ENCODE results near the gene ERG28. TPM values are rescaled to one million over a fixed set of nuclear protein-coding genes. Genes with fewer than 3 reads are reported as not detected.
A peak's percentile ranks its signal among the peaks of the same experiment; 100 is the strongest.

The ERG28 gene
- total RNA-seq, 2 experiments from 2014 or later = 25.6 to 25.7 TPM

DNA sequence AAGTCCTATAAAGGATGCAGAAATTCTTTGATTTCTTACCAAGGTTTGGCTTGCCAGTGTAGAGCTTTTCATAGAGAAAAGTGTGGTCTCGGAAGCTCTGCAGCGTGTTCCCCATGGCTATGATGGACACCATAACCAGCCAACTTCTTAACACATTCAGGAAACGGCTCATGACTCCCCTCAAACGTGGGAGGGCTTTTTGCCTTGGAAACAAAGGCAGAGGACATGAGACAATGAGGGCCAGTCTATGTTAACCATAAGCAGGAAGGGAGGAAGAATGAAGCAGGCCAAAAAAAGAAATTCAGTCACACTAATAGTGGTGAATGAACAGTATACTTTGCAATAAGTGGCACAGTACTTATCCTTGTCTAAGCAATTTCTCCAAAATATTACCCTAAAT is 3.3 kb downstream of the ERG28 start:
- no peak for DNase-seq
- intact Hi-C loops (cut with micrococcal nuclease) = loop anchor here (10.0 kb wide), 1 partner anchor 713 kb away; no protein-coding TSS in a partner anchor
- CTCF ChIA-PET = interaction anchor here (0.7 to 13.1 kb wide), 9 partner anchors 16 to 499 kb away, joined by 3 to 255 read pairs (median 3); partner anchors contain the start of gene FLVCR2
- Mint-ChIP-seq H3K27me3 (ENCODE audit: low read depth) (no peaks in the 10 kb centered on the region), H3K9me3 (no peaks in the 10 kb centered on the region), H3K4me3 (no peak overlapping the region), H3K27ac (no peak overlapping the region), H3K36me3 (ENCODE audit: low read depth) (peaks cover 13% of the 10 kb centered on the region), H3K4me1 (ENCODE audit: low read depth) (peaks cover 20% of the 10 kb centered on the region)

DNA sequence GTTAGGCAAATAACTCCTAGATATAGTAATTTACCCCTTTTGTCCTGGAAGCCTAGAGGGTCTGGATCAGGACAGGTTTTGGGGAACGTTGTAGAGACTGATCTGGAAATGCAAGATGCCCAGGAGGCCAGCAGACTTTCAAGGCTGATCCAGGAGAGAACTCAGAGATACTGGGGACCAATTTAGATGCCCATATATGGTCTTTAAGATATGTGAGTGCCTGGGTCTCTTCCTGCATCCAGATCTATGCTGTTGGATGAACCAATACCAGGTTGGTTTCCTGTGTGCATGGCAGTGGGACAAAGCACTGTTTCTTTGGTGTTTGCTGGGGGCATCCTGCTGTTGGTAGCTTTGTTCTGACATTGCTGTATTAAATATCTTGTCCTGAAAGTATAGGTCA is 5.4 kb downstream of the ERG28 start:
- Mint-ChIP-seq H3K9me3 (no peaks in the 10 kb centered on the region), H3K4me1 (ENCODE audit: low read depth) (peaks cover 14% of the 10 kb centered on the region), H3K4me3 (no peak overlapping the region), H3K27ac (no peak overlapping the region), H3K36me3 (ENCODE audit: low read depth) (peaks cover 24% of the 10 kb centered on the region), H3K27me3 (ENCODE audit: low read depth) (no peaks in the 10 kb centered on the region)
- intact Hi-C loops (cut with micrococcal nuclease) = loop anchor here (10.0 kb wide), 1 partner anchor 710 kb away; no protein-coding TSS in a partner anchor
- no peak for DNase-seq
- CTCF ChIA-PET = interaction anchor here (0.7 to 13.1 kb wide), 19 partner anchors 9 to 758 kb away, joined by 3 to 255 read pairs (median 5); partner anchors contain the start of gene FLVCR2

DNA sequence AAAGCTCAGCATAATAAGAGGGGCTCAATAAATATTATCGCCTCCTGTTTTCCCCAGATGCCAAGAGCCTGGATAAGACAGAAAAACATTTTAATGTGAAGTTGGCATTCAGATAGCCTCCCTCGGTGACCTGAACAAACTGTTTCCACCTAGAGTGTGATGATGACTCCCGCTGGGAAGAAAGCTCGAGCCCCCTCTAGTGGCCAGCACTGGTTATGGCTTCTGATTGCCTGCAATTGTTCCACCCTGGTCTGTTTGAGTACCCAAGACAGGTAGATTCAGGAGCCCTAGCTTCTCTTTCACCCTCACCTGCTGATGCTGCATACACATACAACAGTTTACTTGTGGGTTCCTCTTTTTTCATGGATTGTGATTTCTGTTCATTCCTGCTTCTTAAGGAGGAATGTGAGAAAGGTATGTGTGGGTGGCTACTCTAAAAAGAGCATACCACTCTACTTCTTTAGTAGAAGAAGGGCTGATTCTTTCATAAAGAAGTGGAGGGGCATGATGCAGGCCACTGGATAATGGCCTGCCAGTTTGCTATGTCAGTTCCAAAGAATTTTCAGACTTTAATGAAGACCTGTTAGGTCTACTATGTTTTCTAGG is 6.4 kb downstream of the ERG28 start:
- DNase-seq = peak; percentile 93
- Mint-ChIP-seq H3K4me1 (ENCODE audit: low read depth) (peaks cover 6% of the 10 kb centered on the region), H3K4me3 (no peak overlapping the region), H3K27ac (no peak overlapping the region), H3K9me3 (no peaks in the 10 kb centered on the region), H3K36me3 (ENCODE audit: low read depth) (peaks cover 29% of the 10 kb centered on the region), H3K27me3 (ENCODE audit: low read depth) (no peaks in the 10 kb centered on the region)
- CTCF ChIA-PET = interaction anchor here (0.6 to 13.1 kb wide), 31 partner anchors 9 to 1035 kb away, joined by 3 to 255 read pairs (median 5); partner anchors contain the start of gene FLVCR2
- intact Hi-C loops (cut with micrococcal nuclease) = loop anchor here (1.0 to 10.0 kb wide), 4 partner anchors 77 to 709 kb away; no protein-coding TSS in a partner anchor

DNA sequence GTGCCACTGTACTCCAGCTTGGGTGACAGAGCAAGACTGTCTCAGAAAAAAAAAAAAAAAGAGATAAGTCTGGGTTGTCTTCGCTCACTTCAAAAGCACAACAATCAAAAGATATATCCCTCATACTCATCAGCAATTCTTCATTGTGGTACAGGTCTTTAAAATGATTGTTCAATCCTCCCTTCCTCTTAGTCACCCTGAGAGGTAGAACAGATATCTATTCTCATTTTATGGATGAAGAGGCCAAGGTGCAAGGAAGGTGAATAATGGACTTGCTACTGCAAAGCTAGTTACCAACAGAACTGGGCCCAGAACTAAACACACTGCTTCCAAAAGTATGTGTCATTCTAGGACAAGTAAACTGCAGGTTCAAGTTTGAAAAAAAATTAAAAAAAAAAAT is 7.1 kb downstream of the ERG28 start:
- Mint-ChIP-seq H3K4me1 (ENCODE audit: low read depth) (peaks cover 2% of the 10 kb centered on the region), H3K36me3 (ENCODE audit: low read depth) (peaks cover 29% of the 10 kb centered on the region), H3K9me3 (no peaks in the 10 kb centered on the region), H3K4me3 (no peak overlapping the region), H3K27ac (no peak overlapping the region), H3K27me3 (ENCODE audit: low read depth) (no peaks in the 10 kb centered on the region)
- CTCF ChIA-PET = interaction anchor here (0.6 to 13.1 kb wide), 29 partner anchors 8 to 538 kb away, joined by 3 to 255 read pairs (median 5); partner anchors contain the start of gene FLVCR2
- DNase-seq = no peak
- intact Hi-C loops (cut with micrococcal nuclease) = loop anchor here (10.0 kb wide), 1 partner anchor 709 kb away; no protein-coding TSS in a partner anchor

DNA sequence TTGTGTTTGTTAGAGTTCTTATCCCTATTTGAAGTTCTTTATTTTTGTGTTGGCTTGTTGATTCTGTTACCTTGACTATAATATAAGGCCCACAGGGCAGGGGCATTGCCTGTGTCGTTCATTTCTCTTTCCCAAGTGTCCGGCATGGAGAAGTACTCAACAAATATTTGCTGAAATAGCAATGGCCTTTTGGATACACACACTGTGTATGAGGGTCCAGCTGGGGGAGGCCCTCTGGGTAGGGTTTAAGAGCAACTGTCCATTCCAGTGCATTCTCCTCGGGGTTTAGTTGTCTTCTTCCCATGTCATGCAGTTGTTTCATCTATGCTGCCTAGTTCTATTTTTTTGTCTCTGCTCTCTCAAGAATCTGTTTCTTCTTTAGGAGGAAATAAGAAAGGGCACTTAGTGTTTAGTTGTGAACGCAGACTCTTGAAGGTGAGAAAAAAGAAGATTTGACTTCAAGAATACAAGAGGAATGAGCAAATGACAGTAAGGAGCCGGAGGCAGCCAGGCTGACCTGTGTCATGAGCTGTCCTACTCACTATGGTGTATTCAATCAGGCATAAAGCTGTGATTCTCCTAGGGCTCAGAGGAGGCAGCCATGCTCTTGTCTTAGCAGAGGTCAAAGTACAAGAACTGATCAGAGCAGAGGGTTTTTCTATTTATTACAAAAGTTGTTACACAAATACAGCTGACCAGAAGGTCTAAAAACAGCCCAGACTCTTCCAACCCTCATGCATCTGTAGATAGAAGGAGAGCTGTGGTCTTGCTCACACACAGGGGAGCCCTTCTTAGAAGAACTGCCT is 10.2 kb downstream of the ERG28 start:
- intact Hi-C loops (cut with micrococcal nuclease) = loop anchor here (10.0 kb wide), 1 partner anchor 706 kb away; no protein-coding TSS in a partner anchor
- CTCF ChIA-PET = interaction anchor here (0.5 to 13.1 kb wide), 4 partner anchors 20 to 161 kb away, joined by 3 to 255 read pairs (median 6); partner anchors contain the start of gene FLVCR2
- H3K9me3 Mint-ChIP-seq = no peaks in the 10 kb centered on the region
- no peaks in the 10 kb centered on the region for H3K27me3 Mint-ChIP-seq (ENCODE audit: low read depth)
- no peak for DNase-seq
- peaks cover 34% of the 10 kb centered on the region for H3K36me3 Mint-ChIP-seq (ENCODE audit: low read depth)
- H3K4me3 Mint-ChIP-seq = no peak overlapping the region
- no peak overlapping the region for H3K27ac Mint-ChIP-seq
- H3K4me1 Mint-ChIP-seq (ENCODE audit: low read depth) = peaks cover 2% of the 10 kb centered on the region

DNA sequence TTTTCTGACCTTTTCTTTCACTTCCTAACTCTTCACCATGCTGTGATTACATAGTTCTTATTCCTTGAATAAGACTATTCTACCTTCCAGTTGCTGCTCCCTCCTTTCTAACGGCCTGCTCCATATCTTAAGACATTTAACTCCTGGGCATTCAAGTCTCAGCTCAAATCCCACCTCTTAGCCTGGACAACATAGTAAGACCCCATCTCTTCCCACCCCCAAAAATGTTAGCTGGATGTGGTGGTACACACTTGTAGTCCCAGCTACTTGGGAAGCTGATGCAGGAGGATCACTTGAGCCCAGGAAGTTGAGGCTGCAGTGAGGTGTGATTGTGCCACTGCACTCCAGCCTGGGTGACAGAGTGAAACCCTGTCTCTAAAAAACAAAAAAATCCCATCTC is 10.9 kb downstream of the ERG28 start:
- Mint-ChIP-seq H3K27ac (no peak overlapping the region), H3K36me3 (ENCODE audit: low read depth) (peaks cover 34% of the 10 kb centered on the region), H3K27me3 (ENCODE audit: low read depth) (no peaks in the 10 kb centered on the region), H3K4me1 (ENCODE audit: low read depth) (peaks cover 2% of the 10 kb centered on the region), H3K4me3 (no peak overlapping the region), H3K9me3 (no peaks in the 10 kb centered on the region)
- CTCF ChIA-PET = interaction anchor here (0.6 to 13.1 kb wide), 5 partner anchors 20 to 346 kb away, joined by 3 to 255 read pairs (median 4); partner anchors contain the start of gene FLVCR2
- intact Hi-C loops (cut with micrococcal nuclease) = loop anchor here (10.0 kb wide), 1 partner anchor 705 kb away; no protein-coding TSS in a partner anchor
- no peak for DNase-seq

DNA sequence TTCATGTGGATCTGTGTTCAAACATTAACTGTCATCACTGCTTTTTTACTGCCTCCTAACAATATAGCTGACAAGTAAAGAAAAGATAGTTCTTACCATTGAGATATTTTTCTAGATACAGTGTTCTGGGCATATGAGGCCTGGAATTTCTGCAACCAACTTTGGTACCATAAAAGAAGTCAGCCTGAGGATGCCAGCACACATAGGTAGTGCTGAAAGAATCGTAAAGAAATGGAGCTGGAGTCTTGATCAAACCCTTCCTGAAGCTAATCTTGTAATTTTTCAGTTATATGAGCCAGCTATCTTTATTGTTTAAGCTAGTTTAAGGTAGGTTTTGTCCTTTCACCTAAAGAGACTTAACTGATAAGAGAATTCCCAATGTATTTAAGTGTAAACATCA is 11.3 kb downstream of the ERG28 start:
- Mint-ChIP-seq H3K36me3 (ENCODE audit: low read depth) (peaks cover 34% of the 10 kb centered on the region), H3K4me1 (ENCODE audit: low read depth) (peaks cover 2% of the 10 kb centered on the region), H3K27ac (no peak overlapping the region), H3K4me3 (no peak overlapping the region), H3K27me3 (ENCODE audit: low read depth) (no peaks in the 10 kb centered on the region), H3K9me3 (no peaks in the 10 kb centered on the region)
- CTCF ChIA-PET = interaction anchor here (0.6 to 13.1 kb wide), 5 partner anchors 59 to 345 kb away, joined by 3 to 255 read pairs (median 6); partner anchors contain the start of gene FLVCR2
- DNase-seq = no peak
- intact Hi-C loops (cut with micrococcal nuclease) = no loop called here

DNA sequence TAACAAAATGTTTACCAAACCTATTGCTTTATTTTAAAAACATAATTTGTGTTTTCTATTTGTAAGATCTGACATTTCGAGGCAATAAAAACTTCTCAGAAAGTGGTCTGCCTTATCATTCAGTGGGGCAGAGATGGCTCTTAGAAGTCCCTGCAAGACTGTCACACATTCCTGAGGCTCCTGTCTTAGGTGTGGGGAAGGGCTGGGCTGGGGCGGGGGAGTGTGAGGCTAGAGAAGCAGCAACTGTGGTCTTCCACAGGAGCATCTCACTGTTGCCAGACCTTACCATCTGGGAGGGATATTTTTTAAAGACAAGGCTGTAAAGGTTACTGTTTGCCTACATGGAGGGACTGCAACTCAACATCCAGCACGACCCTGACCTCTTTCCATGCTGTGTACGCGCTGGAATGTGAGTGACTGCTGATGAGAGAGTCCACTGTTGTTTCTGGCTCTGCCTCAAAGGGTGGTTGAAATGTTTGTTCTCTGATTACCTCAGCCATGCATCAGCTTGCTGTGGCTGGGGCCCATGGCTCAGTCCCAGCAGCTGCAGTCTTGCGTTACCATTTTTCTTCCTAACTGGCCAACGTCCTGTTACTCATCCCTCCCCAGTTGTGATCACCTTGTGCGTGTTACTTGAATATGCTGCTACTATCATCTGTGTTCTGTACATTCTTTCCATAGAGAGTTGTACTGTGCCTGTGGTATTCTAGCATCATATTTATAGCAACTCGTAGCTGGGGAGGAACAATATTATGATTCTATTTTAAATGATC is 12.4 kb downstream of the ERG28 start:
- no peak overlapping the region for H3K27ac Mint-ChIP-seq
- no peak overlapping the region for H3K4me3 Mint-ChIP-seq
- no peaks in the 10 kb centered on the region for H3K4me1 Mint-ChIP-seq (ENCODE audit: low read depth)
- DNase-seq = no peak
- intact Hi-C loops (cut with micrococcal nuclease) = no loop called here
- H3K36me3 Mint-ChIP-seq (ENCODE audit: low read depth) = peaks cover 30% of the 10 kb centered on the region
- H3K27me3 Mint-ChIP-seq (ENCODE audit: low read depth) = no peaks in the 10 kb centered on the region
- H3K9me3 Mint-ChIP-seq = no peaks in the 10 kb centered on the region
- CTCF ChIA-PET = interaction anchor here (0.6 to 1.7 kb wide), 2 partner anchors 159 to 339 kb away, joined by 3 to 8 read pairs; no protein-coding TSS in a partner anchor

DNA sequence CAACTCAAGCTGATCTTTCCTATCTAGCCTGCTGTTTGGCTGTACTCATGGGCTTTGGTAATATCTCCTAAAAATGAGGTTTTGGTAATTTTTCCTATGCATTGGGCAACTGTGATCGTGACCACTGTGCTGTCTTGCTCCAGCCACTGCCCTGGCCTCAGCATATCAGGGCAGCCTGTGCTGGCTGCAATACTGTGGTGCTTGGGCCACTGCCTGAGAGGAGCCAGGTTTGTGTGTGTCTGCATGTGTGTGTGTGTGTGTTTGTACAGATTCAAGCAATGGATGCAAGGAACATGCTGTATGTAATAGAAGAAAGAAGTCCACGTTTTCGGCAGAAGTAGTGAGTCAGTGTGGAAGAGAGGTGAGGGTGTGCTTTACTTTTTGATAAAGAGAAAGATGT is 13.0 kb downstream of the ERG28 start:
- no peak overlapping the region for H3K4me3 Mint-ChIP-seq
- H3K9me3 Mint-ChIP-seq = no peaks in the 10 kb centered on the region
- peaks cover 26% of the 10 kb centered on the region for H3K36me3 Mint-ChIP-seq (ENCODE audit: low read depth)
- no peaks in the 10 kb centered on the region for H3K4me1 Mint-ChIP-seq (ENCODE audit: low read depth)
- no peak for DNase-seq
- no peaks in the 10 kb centered on the region for H3K27me3 Mint-ChIP-seq (ENCODE audit: low read depth)
- H3K27ac Mint-ChIP-seq = no peak overlapping the region
- intact Hi-C loops (cut with micrococcal nuclease) = no loop called here
- CTCF ChIA-PET = no interaction called here

DNA sequence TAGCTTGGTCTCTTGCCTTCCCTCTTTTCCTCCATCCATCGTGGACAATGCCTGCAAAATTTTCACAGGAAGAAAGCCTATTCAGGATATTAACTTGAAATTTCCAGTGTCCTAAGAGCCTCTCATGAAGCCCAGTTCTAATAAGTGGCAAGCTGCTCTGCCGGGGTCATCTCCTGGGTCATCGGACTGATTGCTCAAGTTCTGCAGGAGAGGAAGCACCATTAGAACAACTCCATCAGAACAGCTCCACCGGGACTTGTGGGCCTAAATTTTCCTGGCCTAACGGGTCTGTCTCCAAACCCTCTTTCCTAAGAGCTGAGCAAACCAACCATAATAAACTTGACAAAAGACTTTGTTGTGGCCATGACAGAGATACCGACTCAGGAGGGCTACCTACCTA is 13.9 kb downstream of the ERG28 start:
- no peaks in the 10 kb centered on the region for H3K9me3 Mint-ChIP-seq
- no peak for DNase-seq
- no peaks in the 10 kb centered on the region for H3K4me1 Mint-ChIP-seq (ENCODE audit: low read depth)
- no peak overlapping the region for H3K27ac Mint-ChIP-seq
- intact Hi-C loops (cut with micrococcal nuclease) = no loop called here
- H3K27me3 Mint-ChIP-seq (ENCODE audit: low read depth) = no peaks in the 10 kb centered on the region
- H3K36me3 Mint-ChIP-seq (ENCODE audit: low read depth) = peaks cover 24% of the 10 kb centered on the region
- no peak overlapping the region for H3K4me3 Mint-ChIP-seq
- CTCF ChIA-PET = interaction anchor here (1.4 kb wide), 1 partner anchor 69 kb away, joined by 8 read pairs; no protein-coding TSS in a partner anchor

DNA sequence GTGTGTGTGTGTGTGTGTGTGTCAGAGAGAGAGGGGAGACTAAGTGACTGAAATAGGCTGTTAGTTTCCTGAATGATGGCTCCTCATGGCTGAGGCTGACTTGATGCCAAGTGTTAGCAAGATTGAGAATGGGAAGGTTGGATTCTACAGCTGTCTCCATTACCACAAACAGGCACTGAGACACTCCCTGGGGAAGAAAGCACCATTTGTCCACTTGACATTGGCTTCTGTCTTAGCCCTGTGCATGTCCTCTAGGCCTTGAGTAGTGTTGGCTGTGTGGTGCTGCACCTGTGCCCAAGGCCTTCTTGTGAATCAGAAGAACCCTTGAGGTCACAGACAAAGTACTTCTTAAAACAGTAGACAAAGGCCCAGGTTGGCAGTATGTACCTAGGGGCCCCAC is 15.6 kb downstream of the ERG28 start:
- Mint-ChIP-seq H3K4me1 (ENCODE audit: low read depth) (no peaks in the 10 kb centered on the region), H3K27ac (no peak overlapping the region), H3K9me3 (no peaks in the 10 kb centered on the region), H3K36me3 (ENCODE audit: low read depth) (peaks cover 9% of the 10 kb centered on the region), H3K27me3 (ENCODE audit: low read depth) (no peaks in the 10 kb centered on the region), H3K4me3 (no peak overlapping the region)
- intact Hi-C loops (cut with micrococcal nuclease) = no loop called here
- DNase-seq = no peak
- CTCF ChIA-PET = interaction anchor here (1.7 kb wide), 1 partner anchor 9 kb away, joined by 7 read pairs; no protein-coding TSS in a partner anchor

Data from activated naive CD4-positive, alpha-beta T cell treated with anti-CD3 and anti-CD28 coated beads for 36 hours (primary cell).